Measurements from ENCODE around the gene DHX58. TPM values are rescaled to one million over a fixed set of nuclear protein-coding genes. Genes with fewer than 3 reads are reported as not detected.

DHX58 gene
- total and polyA plus RNA-seq, 3 donors from 2014 or later: 35.9 to 56.3 (median 51.1) TPM

- Histone ChIP-seq H3K27me3 (no peaks in the 10 kb centered on the region), H3K4me3 (no peak overlapping the region), H3K4me1 (peaks cover 11% of the 10 kb centered on the region), H3K9me3 (no peaks in the 10 kb centered on the region), H3K27ac (no peak overlapping the region), H3K36me3 (ENCODE audit: low read depth, missing control alignments) (no peaks in the 10 kb centered on the region)
- intact Hi-C loops (cut with DNase I; ENCODE audit: low total_unique reads): no loop called here
- DNase-seq: peak; percentile 81
- 41 to 49% methylated on average over 10 to 12 of the region's 12 CpGs for WGBS, 2 donors
- TF ChIP-seq CTCF (IDR thresholded peaks at IDR 0.05) (peak; percentile 89 to 96 (median 89)), POLR2A (IDR thresholded peaks at IDR 0.05) (no peak)
These were observed 45.0 kb downstream of the DHX58 start for GRCh38 chr17:42067371-42068091.

- no peak for TF ChIP-seq CTCF (IDR thresholded peaks at IDR 0.05)
- TF ChIP-seq POLR2A (IDR thresholded peaks at IDR 0.05): no peak
- 86 to 90% methylated on average over 2 of the region's 2 CpGs for WGBS, 2 donors
- no peaks in the 10 kb centered on the region for H3K9me3 ChIP-seq
- H3K4me1 ChIP-seq: peaks cover 5% of the 10 kb centered on the region
- intact Hi-C loops (cut with DNase I; ENCODE audit: low total_unique reads): no loop called here
- no peak overlapping the region for H3K4me3 ChIP-seq
- no peak for DNase-seq
- H3K27ac ChIP-seq: no peak overlapping the region
- H3K27me3 ChIP-seq: no peaks in the 10 kb centered on the region
- no peaks in the 10 kb centered on the region for H3K36me3 ChIP-seq (ENCODE audit: low read depth, missing control alignments)
These were observed 47.3 kb downstream of the DHX58 start for GRCh38 chr17:42065201-42065600.

GRCh38 chr17:42062681-42063080 lies 49.8 kb downstream of the DHX58 start:
- 88 to 90% methylated on average over 14 of the region's 14 CpGs for WGBS, 2 donors
- intact Hi-C loops (cut with DNase I; ENCODE audit: low total_unique reads): no loop called here

GRCh38 chr17:42061646-42062487 lies 50.6 kb downstream of the DHX58 start:
- WGBS, 2 donors: 72 to 77% methylated on average over 4 to 5 of the region's 5 CpGs
- peaks cover 8% of the 10 kb centered on the region for H3K4me1 ChIP-seq
- H3K4me3 ChIP-seq: no peak overlapping the region
- intact Hi-C loops (cut with DNase I; ENCODE audit: low total_unique reads): no loop called here
- no peaks in the 10 kb centered on the region for H3K27me3 ChIP-seq
- DNase-seq: no peak
- no peaks in the 10 kb centered on the region for H3K9me3 ChIP-seq
- no peak overlapping the region for H3K27ac ChIP-seq
- no peaks in the 10 kb centered on the region for H3K36me3 ChIP-seq (ENCODE audit: low read depth, missing control alignments)
- TF ChIP-seq POLR2A (IDR thresholded peaks at IDR 0.05) (no peak), CTCF (IDR thresholded peaks at IDR 0.05) (no peak)

More at GRCh38 chr17:42062681-42063080, 49.8 kb downstream of the DHX58 start:
- TF ChIP-seq POLR2A (IDR thresholded peaks at IDR 0.05) (no peak), CTCF (IDR thresholded peaks at IDR 0.05) (no peak)
- no peak overlapping the region for H3K4me3 ChIP-seq
- no peak for DNase-seq
- no peaks in the 10 kb centered on the region for H3K9me3 ChIP-seq
- H3K4me1 ChIP-seq: peaks cover 10% of the 10 kb centered on the region
- no peak overlapping the region for H3K27ac ChIP-seq
- H3K27me3 ChIP-seq: no peaks in the 10 kb centered on the region
- H3K36me3 ChIP-seq (ENCODE audit: low read depth, missing control alignments): no peaks in the 10 kb centered on the region

Measured in testis (tissue), 3 donors.